H9 (cell line): ENCODE data around the gene FOXP2. TPM values are rescaled to one million over a fixed set of nuclear protein-coding genes. Genes with fewer than 3 reads are reported as not detected.
A peak's percentile ranks its signal among the peaks of the same experiment; 100 is the strongest.

Source experiments
- DNase-seq: peaks from one replicate; pipeline ENCODE4 v3.0.0-alpha.2; 2017
- H2AFZ ChIP-seq: one replicate; pipeline ENCODE4 v1.6.1; 2013; ENCODE audit warnings: mild to moderate bottlenecking, low read length, control low read depth, moderate library complexity
- H2AK5ac ChIP-seq: 2 replicates; pipeline ENCODE4 v1.6.1; 2013; ENCODE audit warnings: low read length, control low read depth, mixed read lengths; ENCODE audit not compliant: insufficient read length
- H2BK120ac ChIP-seq: one replicate; pipeline ENCODE4 v1.6.1; 2013; ENCODE audit warnings: low read depth, mild to moderate bottlenecking, low read length, control low read depth, inconsistent platforms; ENCODE audit not compliant: poor library complexity, severe bottlenecking
- H2BK12ac ChIP-seq: 2 replicates; pipeline ENCODE4 v1.6.1; 2013; ENCODE audit warnings: low read length, control low read depth, mixed read lengths, low read depth; ENCODE audit not compliant: insufficient read length
- H2BK15ac ChIP-seq: 2 replicates; pipeline ENCODE4 v1.6.1; 2013; ENCODE audit warnings: low read depth, low read length, control low read depth
- H2BK20ac ChIP-seq: one replicate; pipeline ENCODE4 v1.6.1; 2013; ENCODE audit warnings: low read depth, mild to moderate bottlenecking, low read length, control low read depth, inconsistent platforms; ENCODE audit not compliant: poor library complexity, severe bottlenecking
- H2BK5ac ChIP-seq: 2 replicates; pipeline ENCODE4 v1.6.1; 2013; ENCODE audit warnings: low read length, control low read depth, mixed read lengths; ENCODE audit not compliant: insufficient read length
- H3K14ac ChIP-seq: 2 replicates; pipeline ENCODE4 v1.6.1; 2013; ENCODE audit warnings: low read length, control low read depth; ENCODE audit not compliant: insufficient read depth
- H3K18ac ChIP-seq: 2 replicates; pipeline ENCODE4 v1.6.1; 2013; ENCODE audit warnings: low read depth, mild to moderate bottlenecking, mixed read lengths, low read length, control low read depth; ENCODE audit not compliant: insufficient read length
- H3K23ac ChIP-seq: 2 replicates; pipeline ENCODE4 v1.6.1; 2013; ENCODE audit warnings: low read length, control low read depth, mixed read lengths, low read depth; ENCODE audit not compliant: insufficient read length
- H3K23me2 ChIP-seq: 2 replicates; pipeline ENCODE4 v1.6.1; 2013; ENCODE audit warnings: low read depth, mild to moderate bottlenecking, mixed read lengths, low read length, control low read depth; ENCODE audit not compliant: insufficient read length, poor library complexity, severe bottlenecking
- H3K27ac ChIP-seq: 2 replicates; pipeline ENCODE4 v1.5.1; 2013; ENCODE audit warnings: low read length, control low read depth, mixed read lengths, low read depth; ENCODE audit not compliant: insufficient read length
- H3K27me3 ChIP-seq: 2 replicates; pipeline ENCODE4 v1.6.1; 2013; ENCODE audit warnings: low read length, control low read depth, inconsistent platforms; ENCODE audit not compliant: insufficient read depth
- H3K4ac ChIP-seq: 2 replicates; pipeline ENCODE4 v1.6.1; 2013; ENCODE audit warnings: low read depth, mild to moderate bottlenecking, control low read depth, inconsistent platforms, low read length, moderate library complexity
- H3K4me1 ChIP-seq: 2 replicates; pipeline ENCODE4 v1.6.1; 2013; ENCODE audit warnings: low read length, control low read depth, inconsistent platforms; ENCODE audit not compliant: insufficient read depth
- H3K4me2 ChIP-seq: 2 replicates; pipeline ENCODE4 v1.6.1; 2013; ENCODE audit warnings: low read length, control low read depth, mixed read lengths; ENCODE audit not compliant: insufficient read length, insufficient read depth
- H3K56ac ChIP-seq: 2 replicates; pipeline ENCODE4 v1.6.1; 2013; ENCODE audit warnings: low read depth, mild to moderate bottlenecking, mixed read lengths, low read length, control low read depth; ENCODE audit not compliant: insufficient read length
- H3K79me1 ChIP-seq: 2 replicates; pipeline ENCODE4 v1.6.1; 2013; ENCODE audit warnings: low read depth, mild to moderate bottlenecking, moderate library complexity, low read length, control low read depth, inconsistent platforms; ENCODE audit not compliant: insufficient read depth, poor library complexity, severe bottlenecking
- H3K79me2 ChIP-seq: 2 replicates; pipeline ENCODE4 v1.6.1; 2013; ENCODE audit warnings: low read length, control low read depth, inconsistent platforms; ENCODE audit not compliant: insufficient read depth
- H3K9ac ChIP-seq: 2 replicates; pipeline ENCODE4 v1.6.1; 2013; ENCODE audit warnings: low read length, control low read depth, mixed read lengths; ENCODE audit not compliant: insufficient read length; ENCODE audit errors: extremely low read depth
- H3K9me3 ChIP-seq: one replicate; pipeline ENCODE4 v1.6.1; 2013; ENCODE audit warnings: low read depth, low read length, inconsistent platforms; ENCODE audit not compliant: control insufficient read depth
- H3T11ph ChIP-seq: one replicate; pipeline ENCODE4 v1.6.1; 2013; ENCODE audit warnings: mild to moderate bottlenecking, low read length, control low read depth, inconsistent platforms
- H4K20me1 ChIP-seq: one replicate; pipeline ENCODE4 v1.6.1; 2013; ENCODE audit not compliant: control insufficient read depth, insufficient read length, insufficient read depth
- H4K5ac ChIP-seq: 2 replicates; pipeline ENCODE4 v1.6.1; 2013; ENCODE audit warnings: low read depth, mild to moderate bottlenecking, mixed read lengths, low read length, control low read depth; ENCODE audit not compliant: insufficient read length
- H4K8ac ChIP-seq: replicated peaks from 2 replicates; pipeline ENCODE4 v1.6.1; 2013; ENCODE audit warnings: low read length, control low read depth, mixed read lengths, low read depth; ENCODE audit not compliant: insufficient read length
- H4K91ac ChIP-seq: 2 replicates; pipeline ENCODE4 v1.6.1; 2013; ENCODE audit warnings: low read depth, mild to moderate bottlenecking, moderate library complexity, mixed read lengths, low read length, control low read depth; ENCODE audit not compliant: insufficient read length
- H3K27ac Mint-ChIP-seq, 3 experiments: 2 replicates in 2 of 3; 3 replicates in 1 of 3; pipeline ENCODE4 v1.8.0; 2020 to 2021; ENCODE audit warnings: mixed read lengths in 3 of 3, mild to moderate bottlenecking in 1 of 3, moderate library complexity in 1 of 3
- H3K27me3 Mint-ChIP-seq: 2 replicates; pipeline ENCODE4 v1.8.0; 2021; ENCODE audit warnings: low read depth, mild to moderate bottlenecking, moderate library complexity, mixed read lengths
- H3K36me3 Mint-ChIP-seq, 3 experiments: 2 replicates in 2 of 3; 3 replicates in 1 of 3; pipeline ENCODE4 v1.8.0; 2020 to 2021; ENCODE audit warnings: low read depth in 3 of 3, mixed read lengths in 3 of 3; ENCODE audit not compliant: insufficient read depth in 1 of 3
- H3K4me1 Mint-ChIP-seq, 2 experiments: 2 replicates each; pipeline ENCODE4 v1.8.0; 2020; ENCODE audit warnings: mixed read lengths in 2 of 2
- H3K4me3 Mint-ChIP-seq, 2 experiments: 2 replicates in 1 of 2; 3 replicates in 1 of 2; pipeline ENCODE4 v1.8.0; 2020 to 2021; ENCODE audit warnings: mild to moderate bottlenecking in 2 of 2, mixed read lengths in 2 of 2, moderate library complexity in 1 of 2
- H3K9me3 Mint-ChIP-seq, 2 experiments: 2 replicates in 1 of 2; 3 replicates in 1 of 2; pipeline ENCODE4 v1.8.0; 2020; ENCODE audit warnings: mild to moderate bottlenecking in 2 of 2, mixed read lengths in 2 of 2, moderate library complexity in 1 of 2
- WGBS: extraction: QIAGEN DNeasy Blood & Tissue Kit; methylation state at CpG from one replicate; pipeline ENCODE4 v1.1.7; 2013; ENCODE audit warnings: missing lambda C conversion rate, low lambda C conversion rate, mixed read lengths; ENCODE audit not compliant: insufficient read length; ENCODE audit errors: extremely low coverage; 5-methylcytosine and 5-hydroxymethylcytosine counted together
- total RNA-seq: library from RNA; stranded (reverse); gene quantifications from 2 replicates; pipeline ENCODE4 v1.2.1, GENCODE V29; 2021
- TF ChIP-seq, protein P1 (sequence below): fragments of 200-600 bp; sonication (generic); conservative IDR thresholded peaks from 3 replicates; pipeline ENCODE4 v1.8.0; 2021; ENCODE audit warnings: antibody characterized with exemption, mild to moderate bottlenecking

Gene FOXP2
- total RNA-seq, 1 experiment from 2014 or later: not detected

DNA sequence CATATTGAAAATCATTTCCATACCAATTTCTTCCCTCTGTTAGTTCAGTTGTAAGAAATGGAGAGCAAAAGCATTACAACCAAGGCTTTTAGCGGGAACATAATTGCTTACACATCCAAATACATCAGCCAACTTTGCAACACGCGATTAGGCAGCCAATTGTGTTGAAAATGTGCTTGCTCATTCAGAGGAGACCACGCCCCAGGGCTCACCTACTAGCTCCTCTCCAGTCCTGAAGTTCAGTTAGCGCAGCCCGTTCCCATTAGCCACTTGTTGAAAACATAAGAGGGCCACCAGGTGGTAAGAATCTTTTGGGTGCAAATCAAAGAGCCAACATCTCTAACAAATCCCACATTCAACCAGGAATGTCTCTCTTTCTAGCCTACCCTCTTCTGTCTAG, 294.0 kb downstream of the FOXP2 start:
- no CpG with 5 or more reads among the region's 6 CpGs for WGBS
- H4K20me1 ChIP-seq: no peaks in the 10 kb centered on the region
- no peaks in the 10 kb centered on the region; the same call in 1 of the 2 replicates for H3K27me3 Mint-ChIP-seq
- H2BK15ac ChIP-seq: no peak overlapping the region
- no peaks in the 10 kb centered on the region for H3K23me2 ChIP-seq
- H4K8ac ChIP-seq: no peak overlapping the region
- TF ChIP-seq, protein P1, sequence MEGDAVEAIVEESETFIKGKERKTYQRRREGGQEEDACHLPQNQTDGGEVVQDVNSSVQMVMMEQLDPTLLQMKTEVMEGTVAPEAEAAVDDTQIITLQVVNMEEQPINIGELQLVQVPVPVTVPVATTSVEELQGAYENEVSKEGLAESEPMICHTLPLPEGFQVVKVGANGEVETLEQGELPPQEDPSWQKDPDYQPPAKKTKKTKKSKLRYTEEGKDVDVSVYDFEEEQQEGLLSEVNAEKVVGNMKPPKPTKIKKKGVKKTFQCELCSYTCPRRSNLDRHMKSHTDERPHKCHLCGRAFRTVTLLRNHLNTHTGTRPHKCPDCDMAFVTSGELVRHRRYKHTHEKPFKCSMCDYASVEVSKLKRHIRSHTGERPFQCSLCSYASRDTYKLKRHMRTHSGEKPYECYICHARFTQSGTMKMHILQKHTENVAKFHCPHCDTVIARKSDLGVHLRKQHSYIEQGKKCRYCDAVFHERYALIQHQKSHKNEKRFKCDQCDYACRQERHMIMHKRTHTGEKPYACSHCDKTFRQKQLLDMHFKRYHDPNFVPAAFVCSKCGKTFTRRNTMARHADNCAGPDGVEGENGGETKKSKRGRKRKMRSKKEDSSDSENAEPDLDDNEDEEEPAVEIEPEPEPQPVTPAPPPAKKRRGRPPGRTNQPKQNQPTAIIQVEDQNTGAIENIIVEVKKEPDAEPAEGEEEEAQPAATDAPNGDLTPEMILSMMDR: no peak
- no peak overlapping the region for H3K4me2 ChIP-seq
- no peaks in the 10 kb centered on the region for H3K79me2 ChIP-seq
- H3K4me3 Mint-ChIP-seq: no peak overlapping the region
- no peaks in the 10 kb centered on the region for H3K27me3 ChIP-seq
- peaks cover 35% of the 10 kb centered on the region in 2 experiments for H3K4me1 Mint-ChIP-seq
- no peak overlapping the region for H3K18ac ChIP-seq
- no peaks in the 10 kb centered on the region for H3K9me3 ChIP-seq
- H3K9ac ChIP-seq: no peak overlapping the region
- H2BK12ac ChIP-seq: no peak overlapping the region
- no peak overlapping the region for H2BK120ac ChIP-seq
- H2BK5ac ChIP-seq: no peak overlapping the region
- no peak overlapping the region for H3K23ac ChIP-seq
- no peak overlapping the region for H3K56ac ChIP-seq
- no peak overlapping the region for H3K27ac ChIP-seq
- H3K4me1 ChIP-seq: peaks cover 18% of the 10 kb centered on the region; the same call in 1 of the 2 replicates
- no peak overlapping the region for H3K4ac ChIP-seq
- H3T11ph ChIP-seq: no peak overlapping the region
- no peak overlapping the region for H2BK20ac ChIP-seq
- peak; percentile 69 for DNase-seq
- no peaks in the 10 kb centered on the region for H3K36me3 Mint-ChIP-seq
- H4K91ac ChIP-seq: no peak overlapping the region
- H2AK5ac ChIP-seq: no peak overlapping the region
- peak overlapping the region in 2 of 3 experiments; percentile 19 to 32; a peak in 2 of 7 replicates for H3K27ac Mint-ChIP-seq
- H3K9me3 Mint-ChIP-seq: no peaks in the 10 kb centered on the region
- H3K79me1 ChIP-seq: no peaks in the 10 kb centered on the region
- no peak overlapping the region for H4K5ac ChIP-seq
- no peak overlapping the region for H2AFZ ChIP-seq
- no peak overlapping the region for H3K14ac ChIP-seq
